Fibroblast of mammary gland (primary cell): ENCODE measurements around the gene COL13A1.

Experiments
- DNase-seq: peaks from one replicate; pipeline ENCODE4 v3.0.0-alpha.2; 2010; ENCODE audit warnings: low read depth
- H3K4me3 ChIP-seq: 2 replicates; pipeline ENCODE4 v1.5.1; 2011; ENCODE audit warnings: low read depth, mild to moderate bottlenecking, low read length, moderate library complexity; ENCODE audit not compliant: control insufficient read depth
- CTCF ChIP-seq: conservative IDR thresholded peaks from 2 replicates; pipeline ENCODE4 v1.5.1; 2011; ENCODE audit warnings: low read depth, low read length, inconsistent platforms; ENCODE audit not compliant: control insufficient read depth, insufficient read depth

COL13A1 gene

DNA sequence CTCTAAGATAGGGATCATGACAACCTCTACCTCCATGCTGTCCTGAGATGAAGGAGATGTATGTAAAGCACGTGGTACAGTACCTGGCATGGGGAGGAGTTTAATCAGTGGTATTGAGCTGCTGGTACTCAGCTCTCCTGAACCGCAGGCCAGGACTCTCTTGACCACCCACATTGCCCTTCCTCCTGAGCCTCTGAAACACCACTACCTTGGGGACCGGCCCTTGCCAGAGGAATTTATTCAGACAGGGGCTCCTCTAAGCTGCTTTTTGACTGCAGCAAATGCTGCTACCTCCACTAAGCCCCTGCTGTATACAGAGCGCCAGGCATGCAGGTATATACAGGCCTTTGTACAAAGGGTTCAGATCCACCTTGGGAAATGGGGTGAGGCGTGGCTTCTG is 36.7 kb downstream of the COL13A1 start:
- DNase-seq: no peak
- no peak for TF ChIP-seq CTCF
- no peak overlapping the region for H3K4me3 ChIP-seq

GRCh38 chr10:69838853-69839252 is 37.1 kb downstream of the COL13A1 start:
- no peak for DNase-seq
- TF ChIP-seq CTCF: no peak
- H3K4me3 ChIP-seq: no peak overlapping the region

DNA sequence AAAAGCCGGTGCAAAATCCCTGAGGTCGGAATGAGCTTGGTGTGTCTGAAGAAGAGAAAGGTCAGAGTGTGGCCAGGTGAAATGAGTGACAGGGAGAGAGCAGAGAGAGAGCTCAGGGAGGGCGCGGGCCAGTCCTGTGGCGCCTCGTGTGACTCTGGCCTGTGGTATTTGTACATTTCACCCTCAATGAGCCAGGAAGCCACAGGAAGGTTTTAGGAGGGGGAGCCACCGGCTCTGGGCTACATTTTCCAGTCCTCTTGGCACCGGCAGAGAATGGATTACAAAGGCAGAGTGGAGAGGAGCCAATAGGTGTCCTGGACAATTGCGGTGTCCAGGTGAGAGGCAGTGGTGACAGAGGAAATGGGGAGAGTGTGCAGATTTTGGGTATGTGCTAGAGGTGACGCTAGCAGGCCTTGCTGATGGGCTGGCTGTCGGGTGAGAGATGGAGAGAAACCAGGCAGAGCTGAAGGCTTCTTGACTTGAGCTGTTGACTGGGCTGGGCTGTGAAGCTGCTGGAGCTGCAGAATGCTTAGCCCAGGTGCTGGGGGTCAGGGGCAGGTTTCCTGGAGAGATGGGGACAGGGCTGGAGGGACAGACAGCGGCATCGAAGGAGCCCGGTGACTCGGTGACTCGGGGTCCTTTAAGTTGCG is 38.1 kb downstream of the COL13A1 start:
- peak; percentile 31 for DNase-seq
- no peak overlapping the region for H3K4me3 ChIP-seq
- no peak for TF ChIP-seq CTCF

DNA sequence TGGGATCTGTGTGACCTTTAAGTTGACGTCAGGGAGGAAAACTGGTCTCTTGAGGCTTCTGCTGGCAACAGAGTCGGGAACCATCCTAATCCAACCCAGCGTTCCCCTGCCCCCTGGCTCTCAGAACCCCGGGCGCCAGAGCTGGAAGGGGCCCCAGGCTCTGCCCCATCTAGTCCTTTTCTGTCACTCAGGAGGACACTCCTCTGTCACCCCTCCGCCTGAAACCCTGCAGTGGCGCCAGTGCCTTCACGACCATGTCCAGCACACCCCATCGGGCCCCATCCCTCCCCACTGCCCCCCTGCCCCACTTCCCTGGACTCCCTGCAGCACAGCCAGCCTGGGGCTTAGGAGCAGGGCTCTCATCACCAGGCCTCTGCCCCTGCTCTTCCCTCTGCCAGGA is 39.1 kb downstream of the COL13A1 start:
- no peak overlapping the region for H3K4me3 ChIP-seq
- no peak for TF ChIP-seq CTCF
- no peak for DNase-seq

GRCh38 chr10:69842020-69842419 is 40.3 kb downstream of the COL13A1 start:
- no peak for TF ChIP-seq CTCF
- DNase-seq: no peak
- no peak overlapping the region for H3K4me3 ChIP-seq

DNA sequence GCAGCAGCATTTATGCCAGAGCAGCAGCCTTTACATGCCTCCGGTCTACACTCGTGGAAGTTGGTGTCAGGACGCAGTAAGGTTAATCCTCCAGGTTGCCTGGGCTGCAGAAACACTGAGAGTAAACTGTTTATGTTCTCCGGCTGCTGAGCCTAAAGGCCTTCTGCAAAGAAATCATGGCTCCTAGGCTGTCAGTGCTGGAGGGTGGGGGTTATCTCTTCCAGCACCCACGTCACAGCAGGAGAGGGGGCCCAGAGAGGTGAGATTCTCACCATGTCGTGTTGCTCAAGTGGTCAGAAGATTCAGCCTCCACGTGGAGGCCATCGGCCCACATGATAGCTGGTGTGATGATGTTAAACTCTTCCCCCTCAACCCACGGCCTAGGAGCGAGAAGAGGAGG is 41.2 kb downstream of the COL13A1 start:
- no peak for DNase-seq
- no peak for TF ChIP-seq CTCF
- H3K4me3 ChIP-seq: no peak overlapping the region

DNA sequence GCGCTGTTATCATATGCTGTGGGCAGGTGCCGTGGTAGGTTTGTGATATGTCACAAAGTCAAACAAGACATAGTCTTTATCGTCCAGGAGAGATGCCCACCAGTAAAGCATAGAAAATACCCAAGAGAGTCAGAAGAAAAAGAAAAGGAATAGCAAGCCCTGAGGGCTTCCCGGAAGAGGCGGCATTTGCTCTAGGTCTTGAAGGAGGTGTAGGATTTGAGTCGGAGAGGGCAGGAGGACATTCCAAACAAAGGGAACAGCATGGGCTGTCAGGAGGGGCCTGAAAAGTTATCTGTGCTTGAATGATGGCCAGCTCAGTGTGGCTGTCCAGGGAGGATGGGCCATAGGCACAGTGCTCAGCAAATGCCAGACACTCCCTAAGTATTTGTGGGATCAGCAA is 42.2 kb downstream of the COL13A1 start:
- no peak for TF ChIP-seq CTCF
- DNase-seq: no peak
- no peak overlapping the region for H3K4me3 ChIP-seq
